ENCODE measurements around the gene CCDC33.

CCDC33 gene

DNA sequence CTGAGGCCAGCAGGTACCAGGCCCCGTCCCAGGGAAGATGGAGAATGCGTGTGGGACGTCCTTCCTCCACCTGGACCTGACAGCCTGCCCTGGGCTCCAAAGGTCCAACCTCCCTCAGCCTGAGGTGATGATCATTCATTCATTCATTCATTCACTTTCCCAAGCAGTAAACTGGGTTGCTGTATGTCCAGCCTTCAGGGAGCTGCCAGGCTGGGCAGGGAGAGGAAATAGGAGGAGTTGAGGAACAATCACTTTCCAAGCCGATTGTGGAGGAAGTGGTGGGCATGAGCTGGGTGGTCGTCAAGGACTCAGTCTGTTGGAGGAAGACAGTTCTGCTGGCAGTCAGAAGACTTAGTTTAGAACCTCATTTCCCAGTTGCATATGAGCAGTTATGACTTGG lies 10.2 kb upstream of the CCDC33 start:
- ATAC-seq = no peak

DNA sequence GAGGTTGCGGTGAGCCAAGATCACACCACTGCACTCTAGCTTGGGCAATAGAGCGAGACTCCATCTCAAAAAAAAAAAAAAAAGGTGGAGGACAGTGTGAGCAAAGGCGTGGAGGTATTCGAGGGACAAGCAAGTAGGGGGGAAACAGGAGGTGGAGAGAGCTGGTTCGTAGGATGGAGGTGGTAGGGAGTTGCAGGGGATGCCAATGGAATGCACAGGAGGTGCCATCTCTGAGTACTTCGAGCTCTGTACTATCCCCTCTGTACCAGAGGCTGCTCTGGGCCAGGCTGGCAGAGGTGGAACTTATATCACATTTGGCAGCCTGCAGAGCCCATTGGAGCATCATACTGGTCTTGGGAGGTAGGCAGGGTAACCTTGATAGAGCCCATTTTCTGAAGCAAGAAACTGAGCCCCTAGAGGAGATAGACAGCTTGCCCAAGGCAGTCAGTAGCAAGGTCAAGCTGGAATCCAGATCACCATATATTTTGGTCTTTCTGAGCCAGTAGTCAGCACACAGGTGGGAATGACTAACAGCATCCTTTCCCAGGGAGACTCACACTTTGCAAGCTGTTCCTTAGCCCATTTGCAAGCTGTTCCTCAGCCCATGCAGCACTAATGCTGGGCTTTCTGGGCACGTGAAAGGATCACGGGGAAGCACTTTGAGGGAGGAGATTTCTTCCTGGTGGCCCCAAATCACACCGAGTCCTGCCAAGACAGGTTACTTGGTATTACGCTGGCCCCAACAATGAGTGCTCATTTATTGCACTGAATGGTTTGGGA lies 9.2 kb upstream of the CCDC33 start:
- ATAC-seq = no peak
- TF ChIP-seq ZNF8 (CRISPR knock-in tag; IDR thresholded peaks at IDR 0.05) (no peak), ZC3H10 (CRISPR knock-in tag; IDR thresholded peaks at IDR 0.05) (no peak), TCF4 (CRISPR knock-in tag; IDR thresholded peaks at IDR 0.05; ENCODE audit: borderline replicate concordance) (no peak), ZNF70 (CRISPR knock-in tag; IDR thresholded peaks at IDR 0.05) (no peak), ZFP30 (CRISPR knock-in tag; IDR thresholded peaks at IDR 0.05) (no peak)
- TF ChIP-seq, protein P1, sequence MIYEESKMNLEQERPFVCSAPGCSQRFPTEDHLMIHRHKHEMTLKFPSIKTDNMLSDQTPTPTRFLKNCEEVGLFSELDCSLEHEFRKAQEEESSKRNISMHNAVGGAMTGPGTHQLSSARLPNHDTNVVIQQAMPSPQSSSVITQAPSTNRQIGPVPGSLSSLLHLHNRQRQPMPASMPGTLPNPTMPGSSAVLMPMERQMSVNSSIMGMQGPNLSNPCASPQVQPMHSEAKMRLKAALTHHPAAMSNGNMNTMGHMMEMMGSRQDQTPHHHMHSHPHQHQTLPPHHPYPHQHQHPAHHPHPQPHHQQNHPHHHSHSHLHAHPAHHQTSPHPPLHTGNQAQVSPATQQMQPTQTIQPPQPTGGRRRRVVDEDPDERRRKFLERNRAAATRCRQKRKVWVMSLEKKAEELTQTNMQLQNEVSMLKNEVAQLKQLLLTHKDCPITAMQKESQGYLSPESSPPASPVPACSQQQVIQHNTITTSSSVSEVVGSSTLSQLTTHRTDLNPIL (CRISPR knock-in tag; IDR thresholded peaks at IDR 0.05; ENCODE audit: low read depth) = no peak
- TF ChIP-seq, protein P2, sequence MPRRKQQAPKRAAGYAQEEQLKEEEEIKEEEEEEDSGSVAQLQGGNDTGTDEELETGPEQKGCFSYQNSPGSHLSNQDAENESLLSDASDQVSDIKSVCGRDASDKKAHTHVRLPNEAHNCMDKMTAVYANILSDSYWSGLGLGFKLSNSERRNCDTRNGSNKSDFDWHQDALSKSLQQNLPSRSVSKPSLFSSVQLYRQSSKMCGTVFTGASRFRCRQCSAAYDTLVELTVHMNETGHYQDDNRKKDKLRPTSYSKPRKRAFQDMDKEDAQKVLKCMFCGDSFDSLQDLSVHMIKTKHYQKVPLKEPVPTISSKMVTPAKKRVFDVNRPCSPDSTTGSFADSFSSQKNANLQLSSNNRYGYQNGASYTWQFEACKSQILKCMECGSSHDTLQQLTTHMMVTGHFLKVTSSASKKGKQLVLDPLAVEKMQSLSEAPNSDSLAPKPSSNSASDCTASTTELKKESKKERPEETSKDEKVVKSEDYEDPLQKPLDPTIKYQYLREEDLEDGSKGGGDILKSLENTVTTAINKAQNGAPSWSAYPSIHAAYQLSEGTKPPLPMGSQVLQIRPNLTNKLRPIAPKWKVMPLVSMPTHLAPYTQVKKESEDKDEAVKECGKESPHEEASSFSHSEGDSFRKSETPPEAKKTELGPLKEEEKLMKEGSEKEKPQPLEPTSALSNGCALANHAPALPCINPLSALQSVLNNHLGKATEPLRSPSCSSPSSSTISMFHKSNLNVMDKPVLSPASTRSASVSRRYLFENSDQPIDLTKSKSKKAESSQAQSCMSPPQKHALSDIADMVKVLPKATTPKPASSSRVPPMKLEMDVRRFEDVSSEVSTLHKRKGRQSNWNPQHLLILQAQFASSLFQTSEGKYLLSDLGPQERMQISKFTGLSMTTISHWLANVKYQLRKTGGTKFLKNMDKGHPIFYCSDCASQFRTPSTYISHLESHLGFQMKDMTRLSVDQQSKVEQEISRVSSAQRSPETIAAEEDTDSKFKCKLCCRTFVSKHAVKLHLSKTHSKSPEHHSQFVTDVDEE (CRISPR knock-in tag; IDR thresholded peaks at IDR 0.05) = no peak

More for the DNA sequence above, 10.2 kb upstream of the CCDC33 start:
- no peak for TF ChIP-seq ZNF8 (CRISPR knock-in tag; IDR thresholded peaks at IDR 0.05)
- TF ChIP-seq PPARA (CRISPR knock-in tag; IDR thresholded peaks at IDR 0.05; ENCODE audit: borderline replicate concordance) = no peak
- no peak for TF ChIP-seq RARB (CRISPR knock-in tag; IDR thresholded peaks at IDR 0.05)
- TF ChIP-seq OSR1 (CRISPR knock-in tag; IDR thresholded peaks at IDR 0.05) = no peak
- no peak for TF ChIP-seq BACH2 (CRISPR knock-in tag; IDR thresholded peaks at IDR 0.05; ENCODE audit: borderline replicate concordance)
- TF ChIP-seq, protein P3, sequence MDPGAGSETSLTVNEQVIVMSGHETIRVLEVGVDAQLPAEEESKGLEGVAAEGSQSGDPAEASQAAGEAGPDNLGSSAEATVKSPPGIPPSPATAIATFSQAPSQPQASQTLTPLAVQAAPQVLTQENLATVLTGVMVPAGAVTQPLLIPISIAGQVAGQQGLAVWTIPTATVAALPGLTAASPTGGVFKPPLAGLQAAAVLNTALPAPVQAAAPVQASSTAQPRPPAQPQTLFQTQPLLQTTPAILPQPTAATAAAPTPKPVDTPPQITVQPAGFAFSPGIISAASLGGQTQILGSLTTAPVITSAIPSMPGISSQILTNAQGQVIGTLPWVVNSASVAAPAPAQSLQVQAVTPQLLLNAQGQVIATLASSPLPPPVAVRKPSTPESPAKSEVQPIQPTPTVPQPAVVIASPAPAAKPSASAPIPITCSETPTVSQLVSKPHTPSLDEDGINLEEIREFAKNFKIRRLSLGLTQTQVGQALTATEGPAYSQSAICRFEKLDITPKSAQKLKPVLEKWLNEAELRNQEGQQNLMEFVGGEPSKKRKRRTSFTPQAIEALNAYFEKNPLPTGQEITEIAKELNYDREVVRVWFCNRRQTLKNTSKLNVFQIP (CRISPR knock-in tag; IDR thresholded peaks at IDR 0.05; ENCODE audit: borderline replicate concordance, low read depth) = no peak
- TF ChIP-seq ZNF70 (CRISPR knock-in tag; IDR thresholded peaks at IDR 0.05) = no peak
- no peak for TF ChIP-seq SNAI2 (CRISPR knock-in tag; IDR thresholded peaks at IDR 0.05)
- TF ChIP-seq TOX (CRISPR knock-in tag; IDR thresholded peaks at IDR 0.05; ENCODE audit: borderline replicate concordance) = no peak
- no peak for TF ChIP-seq ZC3H10 (CRISPR knock-in tag; IDR thresholded peaks at IDR 0.05)

DNA sequence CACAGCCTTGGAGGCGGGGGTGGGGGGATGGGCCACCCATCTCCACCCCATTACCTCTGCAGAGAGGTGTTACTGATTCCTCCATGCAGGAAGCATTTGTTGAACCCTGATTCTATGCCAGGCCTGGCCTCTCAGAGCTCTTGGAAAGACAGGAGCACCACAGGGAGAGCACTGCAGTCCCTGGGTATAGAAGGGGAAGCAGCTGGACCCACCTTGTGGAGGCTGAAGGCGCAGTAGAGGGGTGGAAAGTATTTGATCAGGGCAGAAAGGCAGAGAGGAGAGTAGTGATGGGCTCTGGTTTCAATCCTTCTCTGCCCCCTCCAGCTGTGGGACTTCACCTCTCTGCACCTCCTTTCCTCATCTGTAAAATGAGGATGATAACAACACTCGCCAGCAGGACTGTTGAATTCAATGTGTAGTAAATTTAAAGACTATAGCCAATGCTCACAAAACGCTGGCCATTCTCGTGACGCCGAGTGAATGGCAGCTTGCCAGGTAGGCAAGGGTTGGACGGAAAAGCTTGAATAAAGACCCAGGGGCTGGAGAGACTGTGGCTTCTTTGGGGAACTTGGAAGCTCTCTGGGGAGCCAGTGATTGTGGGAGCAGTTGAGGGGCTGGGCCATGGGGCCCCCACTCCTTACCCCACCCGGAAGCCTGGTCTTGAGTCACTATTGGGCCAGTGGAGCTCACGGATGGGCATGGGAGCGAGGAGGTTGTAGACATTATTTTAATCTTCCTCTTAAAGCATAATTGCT lies 8.0 kb upstream of the CCDC33 start:
- TF ChIP-seq ZNF565 (CRISPR knock-in tag; conservative IDR thresholded peaks at IDR 0.05; ENCODE audit: low read depth) (0 out of 2 replicates have a peak, but pooled peaks have one; percentile 34), ZNF70 (CRISPR knock-in tag; IDR thresholded peaks at IDR 0.05) (peak; percentile 7; the same call in 1 of the 2 replicates), CSDC2 (CRISPR knock-in tag; IDR thresholded peaks at IDR 0.05) (0 out of 2 replicates have a peak, but pooled peaks have one; percentile 17)
- TF ChIP-seq, protein P3 (CRISPR knock-in tag; IDR thresholded peaks at IDR 0.05; ENCODE audit: borderline replicate concordance, low read depth) = no peak
- ATAC-seq = peak; percentile 24

DNA sequence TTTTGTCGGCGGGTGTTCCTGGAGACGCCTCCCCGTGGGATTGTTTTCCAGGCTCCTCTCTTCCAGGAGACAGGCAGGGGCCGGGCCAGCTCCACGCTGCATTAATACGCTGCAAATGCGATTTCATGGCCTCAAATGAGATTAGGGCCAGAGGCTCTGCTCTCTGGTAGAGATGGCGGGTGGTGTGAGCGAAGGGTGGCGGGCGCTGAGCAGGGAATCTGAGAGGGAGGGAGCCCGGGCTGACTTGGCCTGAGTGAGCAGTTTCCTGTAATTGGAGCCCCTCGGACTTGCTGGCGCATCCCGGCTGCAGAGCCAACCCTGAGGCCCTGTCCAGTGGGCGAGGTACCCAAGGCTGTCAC lies 7.4 kb upstream of the CCDC33 start:
- peak; percentile 79 for ATAC-seq
- TF ChIP-seq TOX (CRISPR knock-in tag; IDR thresholded peaks at IDR 0.05; ENCODE audit: borderline replicate concordance) = no peak
- peak; percentile 77; the same call in 1 of the 2 replicates for TF ChIP-seq TCF4 (CRISPR knock-in tag; IDR thresholded peaks at IDR 0.05; ENCODE audit: borderline replicate concordance)
- TF ChIP-seq, protein P2 (CRISPR knock-in tag; IDR thresholded peaks at IDR 0.05) = no peak; the same call in 1 of the 2 replicates
- TF ChIP-seq, protein P4, sequence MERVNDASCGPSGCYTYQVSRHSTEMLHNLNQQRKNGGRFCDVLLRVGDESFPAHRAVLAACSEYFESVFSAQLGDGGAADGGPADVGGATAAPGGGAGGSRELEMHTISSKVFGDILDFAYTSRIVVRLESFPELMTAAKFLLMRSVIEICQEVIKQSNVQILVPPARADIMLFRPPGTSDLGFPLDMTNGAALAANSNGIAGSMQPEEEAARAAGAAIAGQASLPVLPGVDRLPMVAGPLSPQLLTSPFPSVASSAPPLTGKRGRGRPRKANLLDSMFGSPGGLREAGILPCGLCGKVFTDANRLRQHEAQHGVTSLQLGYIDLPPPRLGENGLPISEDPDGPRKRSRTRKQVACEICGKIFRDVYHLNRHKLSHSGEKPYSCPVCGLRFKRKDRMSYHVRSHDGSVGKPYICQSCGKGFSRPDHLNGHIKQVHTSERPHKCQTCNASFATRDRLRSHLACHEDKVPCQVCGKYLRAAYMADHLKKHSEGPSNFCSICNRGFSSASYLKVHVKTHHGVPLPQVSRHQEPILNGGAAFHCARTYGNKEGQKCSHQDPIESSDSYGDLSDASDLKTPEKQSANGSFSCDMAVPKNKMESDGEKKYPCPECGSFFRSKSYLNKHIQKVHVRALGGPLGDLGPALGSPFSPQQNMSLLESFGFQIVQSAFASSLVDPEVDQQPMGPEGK (CRISPR knock-in tag; IDR thresholded peaks at IDR 0.05; ENCODE audit: borderline replicate concordance) = peak; percentile 90

Data from SK-N-SH treated with all-trans-retinoic acid at 6 μM for 48 hours (cell line).